K562 treated with DMSO at 1 percent for 12 hours (cell line): Measurements from ENCODE around the gene SLC25A18. TPM values are rescaled to one million over a fixed set of nuclear protein-coding genes. Genes with fewer than 3 reads are reported as not detected.

Experiments used
- total RNA-seq: library from RNA; unstranded; fragments of 300-600 nt; gene quantifications from 2 replicates; pipeline ENCODE4 v1.2.3, GENCODE V29; 2022; ENCODE audit not compliant: insufficient read depth

The SLC25A18 gene, protein sequence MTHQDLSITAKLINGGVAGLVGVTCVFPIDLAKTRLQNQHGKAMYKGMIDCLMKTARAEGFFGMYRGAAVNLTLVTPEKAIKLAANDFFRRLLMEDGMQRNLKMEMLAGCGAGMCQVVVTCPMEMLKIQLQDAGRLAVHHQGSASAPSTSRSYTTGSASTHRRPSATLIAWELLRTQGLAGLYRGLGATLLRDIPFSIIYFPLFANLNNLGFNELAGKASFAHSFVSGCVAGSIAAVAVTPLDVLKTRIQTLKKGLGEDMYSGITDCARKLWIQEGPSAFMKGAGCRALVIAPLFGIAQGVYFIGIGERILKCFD
- 0.47 TPM in 1 of 2 replicates, not detected in the other for total RNA-seq

DNA sequence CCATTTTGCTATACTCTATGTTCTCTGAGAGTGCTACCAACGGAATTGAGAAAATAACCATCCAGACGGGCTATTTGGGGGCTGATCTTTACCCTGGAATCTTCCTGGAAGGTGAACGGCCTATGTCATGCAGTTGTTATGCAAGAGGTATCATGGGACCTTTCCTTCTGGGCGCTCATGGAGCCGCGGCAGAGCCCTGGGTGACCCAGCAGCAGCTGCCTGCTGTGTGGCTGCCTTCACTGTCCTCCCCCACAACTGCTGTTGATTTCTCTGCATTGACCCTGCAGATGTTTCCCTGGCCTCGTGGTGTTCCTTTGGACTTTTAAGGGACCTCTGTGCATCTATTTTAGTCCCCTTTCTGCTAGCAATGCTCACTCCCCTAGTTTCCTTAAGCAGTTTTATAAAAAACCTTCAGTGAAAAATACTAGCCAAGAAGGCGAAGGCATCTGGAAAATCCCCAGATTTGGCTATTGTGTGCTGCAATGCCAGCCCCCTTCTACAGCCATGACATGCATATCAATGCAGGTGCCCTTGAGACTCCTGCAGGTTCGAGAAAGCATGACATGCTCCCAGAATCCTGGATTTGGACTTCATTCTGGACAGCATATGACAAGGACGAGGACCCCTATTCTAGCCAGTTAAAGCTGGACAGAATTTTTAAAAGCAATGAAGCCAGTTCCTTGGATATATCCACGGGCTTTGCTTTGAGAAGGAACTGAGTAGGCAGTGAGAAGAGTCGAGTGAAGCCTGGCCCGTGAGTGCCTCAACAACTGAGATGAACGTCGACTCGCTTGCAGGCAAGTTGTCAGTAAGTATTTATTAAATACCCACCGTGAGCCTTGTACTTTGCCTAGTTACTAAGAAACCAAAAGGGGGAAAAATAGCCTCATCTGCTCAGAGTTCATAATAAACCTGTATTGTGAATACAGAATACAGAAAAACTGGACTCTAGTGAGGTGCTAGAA is at the start of gene SLC25A18:
SLC25A18 (plus strand) TSS at position 593 of the 965 bp plus-strand sequence. CDS start 16,447 bp downstream, outside the sequence.

DNA sequence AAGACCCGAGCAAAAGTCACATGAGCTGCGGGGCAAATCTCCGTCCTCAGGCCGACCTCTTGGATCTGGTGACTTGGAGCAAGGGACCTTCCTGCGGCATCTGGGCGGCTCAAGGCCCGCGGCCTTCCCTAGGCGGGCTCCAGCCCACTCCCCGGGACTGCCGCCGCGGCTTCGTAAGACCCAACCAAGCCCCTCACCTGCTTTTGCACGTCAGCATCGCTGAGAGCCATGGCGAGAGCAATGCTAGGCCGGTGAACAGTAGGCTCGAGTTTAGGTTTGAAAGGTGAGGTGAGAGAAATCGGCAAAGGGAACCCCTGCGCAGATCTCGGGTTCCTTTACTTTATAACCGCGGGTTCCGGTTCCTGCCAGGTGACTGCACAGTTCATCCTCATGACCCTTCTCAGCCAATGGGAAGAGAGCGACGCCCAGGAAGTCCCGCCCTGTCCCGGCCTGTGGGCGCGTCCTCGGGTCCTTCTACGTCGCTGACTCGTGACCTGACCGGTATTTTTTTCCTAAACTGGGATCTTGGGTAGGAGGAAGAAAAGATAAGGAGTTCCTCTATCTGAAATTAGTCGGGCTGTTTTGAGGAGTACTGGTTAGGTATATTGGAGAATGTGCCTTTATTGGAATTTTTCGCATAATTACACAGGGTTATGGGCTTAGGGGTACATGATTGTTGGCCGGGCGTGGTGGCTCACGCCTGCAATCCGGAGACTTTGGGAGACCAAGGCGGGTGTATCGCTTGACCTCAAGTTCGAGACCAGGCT is 65.3 kb downstream of the SLC25A18 start, which contains the start of gene ATP6V1E1:
ATP6V1E1 (minus strand) TSS at position 344 of the 767 bp plus-strand sequence; CDS start at position 230, 114 bp downstream.

GRCh38 chr22:17638432-17639246 is 75.3 kb downstream of the SLC25A18 start, which contains the start of gene BCL2L13:
Gene BCL2L13, plus strand, starts transcription at chr22:17638757. Its CDS starts 16,955 bp downstream, at chr22:17655712.

Other genes with a start within 250 kb of the SLC25A18 start
- gene CECR2, start 194.0 kb upstream of the SLC25A18 start, total RNA-seq: 0.44 TPM in 1 of 2 replicates, not detected in the other
- 244 and 267 TPM in 2 replicates for gene ATP6V1E1, start 65.3 kb downstream of the SLC25A18 start, total RNA-seq
- 23.1 and 45.5 TPM in 2 replicates for gene BCL2L13, start 75.3 kb downstream of the SLC25A18 start, total RNA-seq
- 44.7 and 69.0 TPM in 2 replicates for gene BID, start 211.0 kb downstream of the SLC25A18 start, total RNA-seq